Keratinocyte (primary cell): ENCODE results near the gene TNFSF10. TPM values are rescaled to one million over a fixed set of nuclear protein-coding genes. Genes with fewer than 3 reads are reported as not detected.

ENCODE experiments used
- DNase-seq: peaks from one replicate; pipeline ENCODE4 v3.0.0-alpha.2; 2011; ENCODE audit warnings: low read depth, missing footprints, low spot score
- FAIRE-seq: peaks from 2 replicates; lab custom pipeline; 2011; peaks lifted over from hg19 to GRCh38; lab: Jason Lieb, UNC
- H2AFZ ChIP-seq: 2 replicates; pipeline ENCODE4 v1.6.0; 2012; ENCODE audit warnings: low read length, control low read depth, inconsistent platforms; ENCODE audit not compliant: control insufficient read depth
- H3K27ac ChIP-seq: 2 replicates; pipeline ENCODE4 v1.5.1; 2011; ENCODE audit warnings: low read length; ENCODE audit not compliant: control insufficient read depth, insufficient read depth
- H3K27me3 ChIP-seq: 3 replicates; pipeline ENCODE4 v1.6.0; 2011; ENCODE audit warnings: low read length; ENCODE audit not compliant: control insufficient read depth, insufficient read depth; ENCODE audit errors: extremely low read depth
- H3K36me3 ChIP-seq, 2 experiments: 2 replicates in 1 of 2; 3 replicates in 1 of 2; pipeline ENCODE4 v1.5.1; 2011; ENCODE audit warnings: low read length in 2 of 2, mild to moderate bottlenecking in 1 of 2; ENCODE audit not compliant: control insufficient read depth in 2 of 2, insufficient read depth in 2 of 2; ENCODE audit errors: extremely low read depth in 1 of 2
- H3K4me1 ChIP-seq: 3 replicates; pipeline ENCODE4 v1.5.1; 2011; ENCODE audit warnings: low read length; ENCODE audit not compliant: control insufficient read depth, insufficient read depth; ENCODE audit errors: extremely low read depth
- H3K4me2 ChIP-seq: 3 replicates; pipeline ENCODE4 v1.6.0; 2011; ENCODE audit warnings: low read depth, low read length; ENCODE audit not compliant: control insufficient read depth, insufficient read depth; ENCODE audit errors: extremely low read depth
- H3K4me3 ChIP-seq, 3 experiments: fragments of 200-600 bp in 1 of 3; sonication (generic) in 1 of 3; 2 replicates in 2 of 3; 3 replicates in 1 of 3; pipeline ENCODE4 v1.5.1; 2011 to 2016; ENCODE audit warnings: low read length in 3 of 3, mild to moderate bottlenecking in 3 of 3, control low read depth in 2 of 3, inconsistent platforms in 1 of 3, low read depth in 1 of 3, mixed read lengths in 1 of 3, mixed run types in 1 of 3, moderate library complexity in 1 of 3; ENCODE audit not compliant: control insufficient read depth in 2 of 3, insufficient read depth in 2 of 3; ENCODE audit errors: extremely low read depth in 1 of 3
- H3K79me2 ChIP-seq: 2 replicates; pipeline ENCODE4 v1.6.0; 2012; ENCODE audit warnings: low read length; ENCODE audit not compliant: control insufficient read depth, insufficient read depth
- H3K9ac ChIP-seq: 3 replicates; pipeline ENCODE4 v1.6.0; 2011; ENCODE audit warnings: low read length; ENCODE audit not compliant: control insufficient read depth, insufficient read depth; ENCODE audit errors: extremely low read depth
- H3K9me1 ChIP-seq: 3 replicates; pipeline ENCODE4 v1.6.0; 2011; ENCODE audit warnings: low read length; ENCODE audit not compliant: control insufficient read depth, insufficient read depth; ENCODE audit errors: extremely low read depth
- H3K9me3 ChIP-seq: 2 replicates; pipeline ENCODE4 v1.5.1; 2012; ENCODE audit warnings: low read depth, low read length; ENCODE audit not compliant: control insufficient read depth
- H4K20me1 ChIP-seq: 3 replicates; pipeline ENCODE4 v1.6.0; 2011; ENCODE audit warnings: low read length; ENCODE audit not compliant: control insufficient read depth, insufficient read depth; ENCODE audit errors: extremely low read depth
- EZH2 ChIP-seq: IDR thresholded peaks from one replicate; pipeline ENCODE4 v1.6.1; 2012; ENCODE audit warnings: inconsistent platforms, mild to moderate bottlenecking, low read length, moderate library complexity
- dilution Hi-C: fragments of 300-500 bp; cut with MboI; formaldehyde crosslinking; loops from one replicate; pipeline ENCODE4 v1.7.0; 2020; ENCODE audit warnings: low sequenced_read_pairs; ENCODE audit not compliant: extremely low pct_ligation_motif_present
- polyA plus RNA-seq, 5 experiments: library from polyadenylated mRNA; depleted of rRNA in 3 of 5; stranded (reverse) in 3 of 5; stranded (forward) in 1 of 5; unstranded in 1 of 5; fragments of >200 nt; gene quantifications; 1 replicate in 1 of 5; 2 replicates in 3 of 5; 3 replicates in 1 of 5; pipeline versions ENCODE4 v1.2.1 to v1.2.3, GENCODE V29; 2011 to 2012; ENCODE audit warnings: missing spikeins in 2 of 5, low read depth in 1 of 5, low replicate concordance in 1 of 5
- TF ChIP-seq, protein P1 (sequence below), 3 experiments: IDR thresholded peaks in 1 of 3; conservative IDR thresholded peaks in 1 of 3; optimal IDR thresholded peaks in 1 of 3; 2 replicates in 2 of 3; 3 replicates in 1 of 3; pipeline versions ENCODE3 to v1.5.1; 2011; ENCODE audit warnings: low read length in 3 of 3, mild to moderate bottlenecking in 3 of 3, moderate library complexity in 2 of 3, control low read depth in 1 of 3, inconsistent platforms in 1 of 3; ENCODE audit not compliant: insufficient read depth in 2 of 3; ENCODE audit errors: extremely low read depth in 1 of 3

TNFSF10 gene
- polyA plus RNA-seq, 1 donor (not counting 4 experiments of a cell fraction or from before 2014, with no cell fraction given) = 21.7 TPM

- H2AFZ ChIP-seq = peak overlapping the region; percentile 64
- no peak for FAIRE-seq
- no peaks in the 10 kb centered on the region for H3K9me1 ChIP-seq
- peaks cover 18% of the 10 kb centered on the region for H3K4me1 ChIP-seq
- H3K79me2 ChIP-seq = no peaks in the 10 kb centered on the region
- no peak for DNase-seq
- H3K9ac ChIP-seq = peak overlapping the region; percentile 54
- peak overlapping the region; percentile 50 for H3K4me2 ChIP-seq
- H3K4me3 ChIP-seq = peak overlapping the region in 1 of 3 experiments; percentile 17
- TF ChIP-seq, protein P1, sequence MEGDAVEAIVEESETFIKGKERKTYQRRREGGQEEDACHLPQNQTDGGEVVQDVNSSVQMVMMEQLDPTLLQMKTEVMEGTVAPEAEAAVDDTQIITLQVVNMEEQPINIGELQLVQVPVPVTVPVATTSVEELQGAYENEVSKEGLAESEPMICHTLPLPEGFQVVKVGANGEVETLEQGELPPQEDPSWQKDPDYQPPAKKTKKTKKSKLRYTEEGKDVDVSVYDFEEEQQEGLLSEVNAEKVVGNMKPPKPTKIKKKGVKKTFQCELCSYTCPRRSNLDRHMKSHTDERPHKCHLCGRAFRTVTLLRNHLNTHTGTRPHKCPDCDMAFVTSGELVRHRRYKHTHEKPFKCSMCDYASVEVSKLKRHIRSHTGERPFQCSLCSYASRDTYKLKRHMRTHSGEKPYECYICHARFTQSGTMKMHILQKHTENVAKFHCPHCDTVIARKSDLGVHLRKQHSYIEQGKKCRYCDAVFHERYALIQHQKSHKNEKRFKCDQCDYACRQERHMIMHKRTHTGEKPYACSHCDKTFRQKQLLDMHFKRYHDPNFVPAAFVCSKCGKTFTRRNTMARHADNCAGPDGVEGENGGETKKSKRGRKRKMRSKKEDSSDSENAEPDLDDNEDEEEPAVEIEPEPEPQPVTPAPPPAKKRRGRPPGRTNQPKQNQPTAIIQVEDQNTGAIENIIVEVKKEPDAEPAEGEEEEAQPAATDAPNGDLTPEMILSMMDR (optimal IDR thresholded peaks at IDR 0.05 in 1 of 3, IDR thresholded peaks at IDR 0.05 in 1 of 3, conservative IDR thresholded peaks at IDR 0.05 in 1 of 3; ENCODE audit: extremely low read depth in 1 of 3, insufficient read depth in 2 of 3, low read length in 3 of 3) = no peak
- TF ChIP-seq EZH2 = no peak
- dilution Hi-C loops = no loop called here
- no peaks in the 10 kb centered on the region for H3K9me3 ChIP-seq
- peak overlapping the region; percentile 84 for H3K27ac ChIP-seq
- no peaks in the 10 kb centered on the region for H4K20me1 ChIP-seq
- no peaks in the 10 kb centered on the region for H3K36me3 ChIP-seq
- no peaks in the 10 kb centered on the region for H3K27me3 ChIP-seq
Observed at GRCh38 chr3:172537507-172538158, 14.4 kb upstream of the TNFSF10 start.

- H3K9ac ChIP-seq = peak overlapping the region; percentile 54
- TF ChIP-seq, protein P1 (optimal IDR thresholded peaks at IDR 0.05 in 1 of 3, IDR thresholded peaks at IDR 0.05 in 1 of 3, conservative IDR thresholded peaks at IDR 0.05 in 1 of 3; ENCODE audit: extremely low read depth in 1 of 3, insufficient read depth in 2 of 3, low read length in 3 of 3) = no peak
- TF ChIP-seq EZH2 = no peak
- peak; percentile 97 for FAIRE-seq
Observed at GRCh38 chr3:172536993-172537419, 13.8 kb upstream of the TNFSF10 start.

More at GRCh38 chr3:172536993-172537419, 13.8 kb upstream of the TNFSF10 start:
- Histone ChIP-seq H3K79me2 (no peaks in the 10 kb centered on the region), H3K9me3 (no peaks in the 10 kb centered on the region), H3K4me3 (no peak overlapping the region), H3K9me1 (no peaks in the 10 kb centered on the region), H3K36me3 (no peaks in the 10 kb centered on the region), H3K27ac (peak overlapping the region; percentile 84), H3K4me1 (peaks cover 18% of the 10 kb centered on the region), H3K4me2 (peak overlapping the region; percentile 50), H4K20me1 (no peaks in the 10 kb centered on the region), H3K27me3 (no peaks in the 10 kb centered on the region), H2AFZ (peak overlapping the region; percentile 64)
- dilution Hi-C loops = no loop called here
- peak; percentile 83 for DNase-seq
